GM23248 (cell line): ENCODE results near the gene NPBWR2. TPM values are rescaled to one million over a fixed set of nuclear protein-coding genes. Genes with fewer than 3 reads are reported as not detected.

ENCODE experiments used
- DNase-seq: peaks from one replicate; pipeline ENCODE4 v3.0.0-alpha.2; 2015
- H2AFZ ChIP-seq: fragments of 200-600 bp; sonication (generic); 2 replicates; pipeline ENCODE4 v1.6.1; 2016; ENCODE audit warnings: antibody characterized with exemption
- H3F3A ChIP-seq: fragments of 200-600 bp; sonication (generic); 2 replicates; pipeline ENCODE4 v1.6.1; 2016; ENCODE audit warnings: mild to moderate bottlenecking, antibody characterized with exemption, mixed run types; ENCODE audit not compliant: insufficient read depth
- H3K27ac ChIP-seq: fragments of 200-600 bp; sonication (generic); 2 replicates; pipeline ENCODE4 v1.5.1; 2016; ENCODE audit warnings: mild to moderate bottlenecking
- H3K27me3 ChIP-seq: fragments of 200-600 bp; sonication (generic); replicated peaks from 2 replicates; pipeline ENCODE4 v1.6.1; 2016; ENCODE audit warnings: mild to moderate bottlenecking; ENCODE audit not compliant: insufficient read depth
- H3K36me3 ChIP-seq: fragments of 200-600 bp; sonication (generic); 2 replicates; pipeline ENCODE4 v1.6.1; 2016; ENCODE audit warnings: low read depth, mild to moderate bottlenecking
- H3K4me1 ChIP-seq: fragments of 200-600 bp; sonication (generic); 2 replicates; pipeline ENCODE4 v1.6.1; 2016; ENCODE audit warnings: mild to moderate bottlenecking; ENCODE audit not compliant: insufficient read depth
- H3K4me2 ChIP-seq: fragments of 200-600 bp; sonication (generic); one replicate; pipeline ENCODE4 v1.6.1; 2016; ENCODE audit warnings: mild to moderate bottlenecking; ENCODE audit not compliant: unreplicated experiment
- H3K4me3 ChIP-seq: fragments of 200-600 bp; sonication (generic); 2 replicates; pipeline ENCODE4 v1.5.1; 2016; ENCODE audit warnings: mild to moderate bottlenecking
- H3K79me2 ChIP-seq: fragments of 200-600 bp; sonication (generic); 2 replicates; pipeline ENCODE4 v1.6.1; 2016; ENCODE audit warnings: mild to moderate bottlenecking; ENCODE audit not compliant: insufficient read depth
- H3K9ac ChIP-seq: fragments of 200-600 bp; sonication (generic); 2 replicates; pipeline ENCODE4 v1.6.1; 2016; ENCODE audit warnings: mild to moderate bottlenecking
- H3K9me2 ChIP-seq: fragments of 200-600 bp; sonication (generic); 2 replicates; pipeline ENCODE4 v1.6.1; 2016; ENCODE audit warnings: mixed run types, mild to moderate bottlenecking, moderate library complexity; ENCODE audit not compliant: insufficient read depth
- H3K9me3 ChIP-seq: fragments of 200-600 bp; sonication (generic); one replicate; pipeline ENCODE4 v1.6.1; 2017; ENCODE audit warnings: low read depth
- H4K20me1 ChIP-seq: fragments of 200-600 bp; sonication (generic); 2 replicates; pipeline ENCODE4 v1.6.0; 2016; ENCODE audit not compliant: insufficient read depth
- EZH2 ChIP-seq: fragments of 200-600 bp; sonication (generic); IDR thresholded peaks from 2 replicates; pipeline ENCODE4 v1.6.1; 2018; ENCODE audit warnings: antibody characterized with exemption, mild to moderate bottlenecking; ENCODE audit not compliant: insufficient read depth, poor library complexity, severe bottlenecking
- EZH2phosphoT487 ChIP-seq: fragments of 200-600 bp; sonication (generic); IDR thresholded peaks from 2 replicates; pipeline ENCODE4 v1.6.1; 2018; ENCODE audit warnings: antibody characterized with exemption, moderate library complexity, mild to moderate bottlenecking, low read depth; ENCODE audit not compliant: insufficient read depth
- WGBS, 2 experiments: methylation state at CpG; one replicate each; pipeline ENCODE4 v1.1.6; 2015 to 2017; ENCODE audit warnings: low lambda C conversion rate in 2 of 2, low coverage in 1 of 2; ENCODE audit errors: missing lambda C conversion rate in 2 of 2; 5-methylcytosine and 5-hydroxymethylcytosine counted together
- in situ Hi-C: fragments of 300-500 bp; cut with MboI; formaldehyde crosslinking; loops from 2 replicates; pipeline ENCODE4 v1.15.0; 2020
- polyA plus RNA-seq: library from polyadenylated mRNA; unstranded; fragments of >200 nt; fragmentation: Nextera tagmentation; extraction: Ambion mirVana; gene quantifications from 2 replicates; pipeline ENCODE4 v1.2.1, GENCODE V29; 2016
- total RNA-seq: library from RNA; depleted of rRNA; stranded (reverse); fragments of >200 nt; shearing (Covaris generic); gene quantifications from 2 replicates; pipeline ENCODE4 v1.2.3, GENCODE V29; 2014

NPBWR2 gene
- total and polyA plus RNA-seq, 2 experiments from 2014 or later = not detected

DNA sequence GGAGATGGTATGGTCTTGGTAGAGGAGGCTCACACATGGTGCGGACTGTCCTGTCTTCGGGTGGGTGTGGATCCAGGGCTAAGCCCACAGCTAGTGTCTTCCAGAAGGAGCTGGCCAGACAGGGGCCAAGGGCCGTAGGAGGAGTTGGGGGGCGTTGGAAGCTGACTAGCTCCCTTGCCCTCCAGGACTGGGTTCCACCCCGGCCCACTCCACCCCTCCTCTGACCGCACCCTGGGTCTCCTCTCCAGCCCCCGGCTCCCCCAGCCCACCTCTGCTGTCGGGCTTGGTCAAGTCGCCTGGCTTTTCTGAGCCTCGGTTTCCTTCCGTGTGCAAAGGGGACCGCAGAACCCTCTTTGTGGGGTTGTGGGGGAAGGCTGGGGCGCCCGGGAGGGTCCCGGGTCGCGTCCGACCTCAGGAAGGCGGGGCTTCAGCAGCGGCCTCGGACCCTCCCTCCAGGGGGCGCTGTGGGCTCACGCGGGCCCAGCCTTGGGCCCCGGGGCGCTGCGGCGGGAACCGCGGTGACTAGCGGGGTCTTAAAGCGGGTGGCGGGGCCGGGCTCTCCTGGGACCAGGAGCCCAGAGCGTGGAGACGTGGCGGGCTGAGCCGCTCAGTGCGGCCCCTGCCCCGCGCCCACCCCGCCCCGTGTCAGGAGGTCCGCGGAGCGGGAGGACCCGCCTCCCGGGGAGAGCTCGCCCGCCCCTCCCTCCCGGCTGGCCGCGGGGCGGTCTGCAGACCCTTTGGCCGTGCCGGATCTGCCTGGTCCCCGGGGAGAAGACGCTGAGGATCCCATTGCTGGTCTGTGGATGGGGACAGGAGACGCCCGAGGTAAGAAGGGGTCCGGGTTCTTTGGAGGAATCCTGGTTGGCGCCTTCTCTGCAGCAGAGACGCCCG is 5.4 kb downstream of the NPBWR2 start:
- no peaks in the 10 kb centered on the region for H3K79me2 ChIP-seq
- no peak overlapping the region for H3K4me3 ChIP-seq
- H3F3A ChIP-seq = no peaks in the 10 kb centered on the region
- H4K20me1 ChIP-seq = no peaks in the 10 kb centered on the region
- WGBS, 2 experiments = 7 to 26% methylated on average over 8 to 37 of the region's 64 CpGs
- TF ChIP-seq EZH2phosphoT487 = no peak
- peak; percentile 55 for TF ChIP-seq EZH2
- no peaks in the 10 kb centered on the region for H3K9me2 ChIP-seq
- no peaks in the 10 kb centered on the region for H3K9me3 ChIP-seq
- in situ Hi-C loops = no loop called here
- H3K36me3 ChIP-seq = no peaks in the 10 kb centered on the region
- H3K27ac ChIP-seq = no peak overlapping the region
- peaks cover 35% of the 10 kb centered on the region for H3K27me3 ChIP-seq
- no peak overlapping the region for H3K4me2 ChIP-seq
- H3K9ac ChIP-seq = no peak overlapping the region
- peak; percentile 39 for DNase-seq
- no peaks in the 10 kb centered on the region for H3K4me1 ChIP-seq
- H2AFZ ChIP-seq = no peak overlapping the region

GRCh38 chr20:64100946-64101688 is 6.2 kb downstream of the NPBWR2 start:
- Histone ChIP-seq H3K9me2 (no peaks in the 10 kb centered on the region), H2AFZ (no peak overlapping the region), H3K79me2 (no peaks in the 10 kb centered on the region), H3F3A (no peaks in the 10 kb centered on the region), H3K9me3 (no peaks in the 10 kb centered on the region), H3K4me3 (no peak overlapping the region), H3K9ac (no peak overlapping the region), H3K4me1 (no peaks in the 10 kb centered on the region), H3K27me3 (peaks cover 35% of the 10 kb centered on the region), H3K36me3 (no peaks in the 10 kb centered on the region), H3K27ac (no peak overlapping the region), H3K4me2 (no peak overlapping the region), H4K20me1 (no peaks in the 10 kb centered on the region)
- in situ Hi-C loops = no loop called here
- TF ChIP-seq EZH2phosphoT487 = no peak
- no peak for TF ChIP-seq EZH2
- 63 to 65% methylated on average over 9 of the region's 9 CpGs for WGBS, 2 experiments
- no peak for DNase-seq

DNA sequence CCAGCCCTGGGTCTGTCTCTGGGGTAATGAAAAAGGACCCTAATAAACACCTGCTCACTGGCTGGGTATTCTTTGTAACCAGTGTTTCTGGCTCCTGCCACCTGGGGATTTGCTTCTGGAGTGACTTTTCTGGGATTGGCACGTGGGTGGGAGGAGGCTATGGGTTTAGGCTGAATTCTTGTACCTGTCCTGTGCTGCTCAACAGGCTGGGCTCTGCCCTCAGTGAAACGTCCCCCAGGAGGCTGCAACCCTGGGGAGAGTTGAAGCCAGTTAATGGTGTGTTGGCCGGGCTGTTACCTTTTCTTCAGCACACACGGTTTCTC is 6.8 kb downstream of the NPBWR2 start:
- TF ChIP-seq EZH2phosphoT487 (no peak), EZH2 (no peak)
- Histone ChIP-seq H2AFZ (no peak overlapping the region), H3K9me2 (no peaks in the 10 kb centered on the region), H3K4me2 (no peak overlapping the region), H3K27ac (no peak overlapping the region), H3K9ac (no peak overlapping the region), H3K36me3 (no peaks in the 10 kb centered on the region), H3K4me1 (no peaks in the 10 kb centered on the region), H3K27me3 (peaks cover 35% of the 10 kb centered on the region), H3F3A (no peaks in the 10 kb centered on the region), H3K79me2 (no peaks in the 10 kb centered on the region), H3K9me3 (no peaks in the 10 kb centered on the region), H4K20me1 (no peaks in the 10 kb centered on the region), H3K4me3 (no peak overlapping the region)
- in situ Hi-C loops = no loop called here
- DNase-seq = no peak
- 34 to 51% methylated on average over 4 of the region's 4 CpGs for WGBS, 2 experiments

DNA sequence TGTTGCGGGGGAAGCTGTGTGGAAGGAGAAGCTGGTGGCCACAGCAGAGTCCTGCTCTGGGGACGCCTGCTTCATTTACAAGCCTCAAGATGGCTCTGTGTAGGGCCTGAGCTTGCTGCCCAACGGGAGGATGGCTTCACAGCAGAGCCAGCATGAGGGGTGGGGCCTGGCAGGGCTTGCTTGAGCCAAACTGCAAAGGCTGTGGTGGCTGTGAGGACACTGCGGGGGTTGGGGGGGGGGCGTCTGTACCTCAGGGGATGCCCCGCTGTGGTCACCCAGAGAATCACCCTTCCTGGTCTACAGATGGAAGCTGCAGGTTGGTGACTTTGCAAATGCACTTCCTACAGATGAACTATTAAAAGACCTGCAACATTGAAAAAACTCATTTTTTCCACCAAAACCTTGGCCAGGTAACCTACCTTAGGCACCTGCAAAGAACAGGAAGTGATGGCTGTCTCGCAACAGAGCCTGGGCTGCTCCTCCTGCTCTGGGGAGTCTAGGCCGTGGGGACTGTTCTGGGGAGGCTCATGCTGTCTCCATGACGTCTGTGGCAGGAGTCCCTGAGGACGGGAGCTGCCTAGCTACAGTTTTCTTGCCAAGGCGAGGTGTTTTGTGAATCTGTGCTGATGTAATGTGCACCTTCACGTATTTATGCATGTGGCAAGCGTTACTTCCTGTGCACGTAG is 7.3 kb downstream of the NPBWR2 start:
- H3K9me3 ChIP-seq = no peaks in the 10 kb centered on the region
- in situ Hi-C loops = no loop called here
- no peak overlapping the region for H3K4me3 ChIP-seq
- no peak for DNase-seq
- peaks cover 35% of the 10 kb centered on the region for H3K27me3 ChIP-seq
- no peaks in the 10 kb centered on the region for H3K9me2 ChIP-seq
- no peaks in the 10 kb centered on the region for H4K20me1 ChIP-seq
- H3K9ac ChIP-seq = no peak overlapping the region
- H3K79me2 ChIP-seq = no peaks in the 10 kb centered on the region
- H2AFZ ChIP-seq = no peak overlapping the region
- H3K27ac ChIP-seq = no peak overlapping the region
- 48 to 54% methylated on average over 13 to 14 of the region's 14 CpGs for WGBS, 2 experiments
- H3K4me2 ChIP-seq = no peak overlapping the region
- no peaks in the 10 kb centered on the region for H3K4me1 ChIP-seq
- no peaks in the 10 kb centered on the region for H3K36me3 ChIP-seq
- no peaks in the 10 kb centered on the region for H3F3A ChIP-seq
- TF ChIP-seq EZH2phosphoT487 (no peak), EZH2 (no peak)
